ENCODE measurements around the gene CTNNA2.

Gene CTNNA2

DNA sequence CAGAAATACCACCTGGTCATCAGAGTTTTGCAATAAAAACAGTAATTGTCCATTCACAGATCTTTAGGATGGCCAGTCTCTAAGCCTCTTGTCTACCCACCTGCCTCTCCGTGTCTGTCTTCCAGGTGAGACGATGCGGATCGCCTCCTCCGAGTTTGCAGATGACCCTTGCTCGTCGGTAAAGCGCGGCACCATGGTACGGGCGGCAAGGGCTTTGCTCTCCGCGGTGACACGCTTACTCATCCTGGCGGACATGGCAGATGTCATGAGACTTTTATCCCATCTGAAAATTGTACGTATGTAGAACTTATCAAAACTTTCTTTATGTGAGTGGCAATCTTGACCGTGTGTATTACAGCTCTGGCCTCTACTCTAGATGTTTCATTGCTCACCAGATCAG, 345.0 kb downstream of the CTNNA2 start:
- DNase-seq (ENCODE audit: low read depth), result no peak

DNA sequence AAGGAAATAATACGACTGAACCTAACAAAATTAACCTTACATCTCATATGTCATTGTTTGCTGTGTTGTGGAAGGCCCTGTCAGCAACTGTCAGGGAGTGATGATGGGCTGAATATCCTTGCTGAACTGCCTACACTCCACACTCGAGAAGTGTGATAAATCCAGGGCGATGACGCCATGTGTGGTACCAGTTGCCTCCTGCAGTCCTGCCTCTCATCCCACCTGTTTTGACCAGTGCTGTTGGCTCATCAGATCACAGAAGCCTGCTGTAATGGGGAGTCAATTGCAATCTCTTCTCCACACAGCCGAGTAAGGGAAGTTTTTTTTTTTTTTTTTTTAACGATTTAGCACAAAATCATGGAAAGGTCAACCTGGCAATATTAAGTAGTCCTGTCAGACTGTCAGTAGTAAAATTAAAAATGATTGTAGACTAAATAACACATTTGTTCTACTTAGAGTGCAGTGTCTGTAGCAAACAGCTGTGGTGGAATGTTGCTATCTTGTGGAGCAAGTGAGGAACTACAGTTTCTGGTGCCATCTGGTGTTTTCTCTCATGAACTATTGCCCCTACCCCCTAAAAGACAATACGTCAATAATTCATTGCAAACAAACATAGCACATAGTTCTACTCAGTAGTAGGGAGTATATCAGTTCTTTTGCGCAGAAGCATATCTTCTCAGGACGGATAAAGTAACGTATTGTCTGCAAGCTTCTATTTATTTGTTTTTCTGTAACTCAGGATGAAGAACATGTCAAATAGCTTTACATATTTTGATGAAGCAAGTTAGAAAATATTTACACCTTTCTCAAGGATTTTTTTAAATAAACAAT, 347.6 kb downstream of the CTNNA2 start:
- no peak for DNase-seq (ENCODE audit: low read depth)

DNA sequence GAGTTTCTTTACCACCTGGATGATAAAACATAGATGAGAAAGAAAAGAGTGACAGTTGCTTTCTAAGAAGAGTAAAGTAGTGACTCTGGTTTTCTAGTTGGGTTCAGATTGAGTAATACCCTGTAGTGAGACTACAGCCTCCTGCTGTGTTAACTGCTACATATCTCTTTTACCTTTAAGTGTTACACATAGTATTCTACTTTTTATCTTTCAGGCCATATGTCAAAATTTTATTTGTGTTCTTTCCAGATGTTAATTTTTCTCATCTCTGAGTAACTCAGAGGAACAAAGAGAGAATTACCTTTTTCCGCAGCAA, 348.2 kb downstream of the CTNNA2 start:
- DNase-seq (ENCODE audit: low read depth), result no peak

DNA sequence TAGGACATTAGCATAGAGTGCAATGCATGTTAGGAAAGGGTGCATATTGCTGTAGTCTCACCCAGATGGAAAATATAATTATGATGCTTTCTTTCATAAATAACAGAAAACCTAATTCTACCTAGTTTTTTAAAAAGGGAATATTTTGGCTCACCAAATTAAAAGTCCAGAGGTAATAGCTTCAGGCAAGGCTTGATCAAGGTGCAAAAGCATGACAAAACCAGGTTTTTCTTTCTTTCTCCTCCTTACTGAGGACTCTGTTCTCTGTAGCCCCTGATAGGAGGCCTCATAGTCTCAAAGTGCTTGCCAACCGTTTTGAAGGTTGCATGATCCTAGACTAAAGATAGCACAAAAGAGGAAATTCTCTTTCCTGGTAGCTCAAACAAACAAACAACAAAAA, 349.9 kb downstream of the CTNNA2 start:
- no peak for DNase-seq (ENCODE audit: low read depth)

DNA sequence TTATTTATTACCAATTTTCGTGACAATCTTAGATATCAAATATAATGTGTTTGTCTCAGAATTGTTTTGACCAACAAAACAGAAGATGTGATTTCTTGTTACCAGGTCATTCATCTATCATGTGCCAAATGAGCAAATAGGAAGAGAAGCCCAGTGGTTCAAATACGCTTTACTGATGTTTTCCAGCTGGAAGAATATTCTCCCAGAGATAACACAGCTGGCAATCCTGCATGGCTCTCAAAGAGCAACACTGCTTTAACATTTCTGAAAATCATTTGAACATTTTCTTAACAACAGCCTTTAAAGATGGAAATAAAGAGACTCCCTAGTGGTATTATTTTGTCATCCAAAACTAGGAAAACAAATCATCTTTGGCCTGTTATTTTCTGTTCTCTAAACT, 359.8 kb downstream of the CTNNA2 start:
- DNase-seq (ENCODE audit: low read depth), result no peak

DNA sequence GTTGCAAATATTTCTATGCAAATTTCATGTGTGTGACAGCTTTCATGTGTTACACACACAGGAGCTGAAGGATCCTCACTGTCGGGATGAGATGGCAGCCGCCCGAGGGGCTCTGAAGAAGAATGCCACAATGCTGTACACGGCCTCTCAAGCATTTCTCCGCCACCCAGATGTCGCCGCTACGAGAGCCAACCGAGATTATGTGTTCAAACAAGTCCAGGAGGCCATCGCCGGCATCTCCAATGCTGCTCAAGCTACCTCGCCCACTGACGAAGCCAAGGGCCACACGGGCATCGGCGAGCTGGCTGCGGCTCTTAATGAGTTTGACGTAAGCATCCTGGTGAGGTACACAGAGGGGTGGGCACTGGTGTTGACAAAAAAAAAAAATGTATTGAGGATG, 361.2 kb downstream of the CTNNA2 start:
- DNase-seq (ENCODE audit: low read depth), result no peak

DNA sequence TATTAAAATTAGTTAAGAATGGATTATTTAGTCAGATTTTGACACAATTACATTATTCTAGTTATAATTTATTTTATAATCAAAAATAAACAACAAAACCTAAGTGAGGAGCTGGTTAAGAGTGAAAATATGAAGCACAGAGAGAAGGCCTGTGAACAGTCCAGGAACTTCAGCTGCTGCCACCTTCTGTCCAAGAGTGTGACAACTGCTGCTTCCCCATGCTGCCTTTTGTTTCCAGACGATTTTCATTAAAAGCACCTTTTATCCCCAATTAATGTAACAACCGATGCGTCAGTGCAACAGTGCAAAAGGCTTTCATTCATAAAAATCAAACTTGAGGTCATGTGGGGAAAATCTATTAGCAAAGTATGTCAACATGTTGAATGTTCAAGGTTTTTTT, 363.6 kb downstream of the CTNNA2 start:
- no peak for DNase-seq (ENCODE audit: low read depth)

DNA sequence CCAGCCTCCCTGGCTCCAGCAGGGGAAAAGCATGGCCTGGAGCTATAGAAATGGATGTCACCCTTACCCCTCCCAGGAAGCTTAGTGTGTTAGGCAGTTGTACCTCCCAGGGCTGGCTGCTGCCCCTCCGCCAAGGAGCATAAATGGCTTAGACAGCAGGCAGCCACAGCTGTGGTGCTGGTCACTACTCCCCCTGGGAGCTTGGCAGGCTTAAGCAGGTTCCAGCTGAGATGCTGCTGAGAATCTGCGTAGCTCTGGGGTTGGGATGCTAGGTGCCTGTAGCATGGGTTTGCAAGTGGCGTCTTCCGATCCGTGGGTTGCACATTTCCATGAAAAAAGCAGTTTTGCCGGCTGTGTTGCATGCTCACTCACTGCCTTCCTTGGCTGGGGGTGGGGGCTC, 369.7 kb downstream of the CTNNA2 start:
- no peak for DNase-seq (ENCODE audit: low read depth)

DNA sequence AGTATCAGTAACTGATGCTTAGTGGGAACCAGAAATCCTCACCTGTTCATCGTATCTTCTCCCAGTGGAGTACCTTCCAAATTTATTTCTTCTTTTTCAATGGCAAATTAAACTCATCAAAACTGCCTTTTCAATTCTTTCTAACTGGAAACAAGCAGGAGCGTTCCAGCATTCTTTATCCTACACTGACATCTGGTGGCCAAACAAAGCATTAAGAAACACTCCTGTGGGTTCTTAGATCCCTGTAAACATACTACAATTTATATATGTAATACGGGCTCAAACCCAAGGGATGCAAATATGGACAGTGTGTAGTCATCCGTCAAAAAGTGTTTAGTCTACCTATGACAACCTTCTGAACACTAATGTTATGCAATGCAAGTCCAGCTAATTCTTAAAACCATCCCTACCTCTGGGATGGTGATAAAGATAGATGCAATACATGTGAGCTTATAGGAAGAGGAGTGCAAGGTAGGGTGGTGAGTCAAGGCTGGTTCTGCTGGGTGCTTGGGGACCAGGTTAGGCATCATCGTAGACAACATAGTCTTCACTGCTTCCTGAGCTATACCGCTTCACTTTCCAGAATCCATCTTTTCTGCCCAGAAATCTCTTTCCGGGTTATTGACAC, 375.0 kb downstream of the CTNNA2 start:
- DNase-seq (ENCODE audit: low read depth), result no peak

DNA sequence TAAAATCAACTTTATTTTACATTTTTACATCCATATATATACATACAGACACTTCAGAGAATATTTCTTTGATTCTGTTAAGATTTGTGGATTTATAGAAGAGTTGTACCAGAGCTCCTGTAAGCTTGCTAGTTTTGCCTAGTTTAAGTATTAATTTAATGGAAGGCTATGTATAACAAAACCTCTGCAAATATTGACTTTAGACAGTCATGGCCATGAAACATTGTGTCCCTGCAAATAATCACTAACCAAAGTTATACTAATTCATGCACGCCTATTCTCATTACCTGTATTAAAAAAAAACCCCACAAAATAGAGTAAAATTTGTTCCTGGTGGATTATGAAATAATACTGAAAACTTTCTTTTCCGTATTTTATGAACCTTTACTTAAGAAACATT, 379.3 kb downstream of the CTNNA2 start:
- no peak for DNase-seq (ENCODE audit: low read depth)

DNA sequence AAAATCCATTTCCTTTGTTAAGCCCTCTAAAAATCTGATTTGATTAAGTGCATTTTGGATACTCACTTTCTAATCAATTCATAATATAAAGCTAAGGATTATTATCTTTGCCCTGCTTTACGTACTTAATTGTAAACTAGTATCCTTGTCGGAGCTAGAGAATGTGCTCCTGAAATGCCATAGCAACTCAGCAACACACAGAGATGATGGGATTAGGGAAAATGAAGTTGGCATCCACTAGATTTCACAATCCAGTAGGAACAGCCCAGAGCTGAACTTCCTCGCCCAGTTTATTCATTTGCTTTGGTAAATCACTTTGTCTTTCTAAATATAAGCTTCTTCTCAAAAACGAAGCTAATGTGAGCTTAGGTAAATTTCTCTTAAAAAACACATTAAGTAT, 386.3 kb downstream of the CTNNA2 start:
- no peak for DNase-seq (ENCODE audit: low read depth)

DNA sequence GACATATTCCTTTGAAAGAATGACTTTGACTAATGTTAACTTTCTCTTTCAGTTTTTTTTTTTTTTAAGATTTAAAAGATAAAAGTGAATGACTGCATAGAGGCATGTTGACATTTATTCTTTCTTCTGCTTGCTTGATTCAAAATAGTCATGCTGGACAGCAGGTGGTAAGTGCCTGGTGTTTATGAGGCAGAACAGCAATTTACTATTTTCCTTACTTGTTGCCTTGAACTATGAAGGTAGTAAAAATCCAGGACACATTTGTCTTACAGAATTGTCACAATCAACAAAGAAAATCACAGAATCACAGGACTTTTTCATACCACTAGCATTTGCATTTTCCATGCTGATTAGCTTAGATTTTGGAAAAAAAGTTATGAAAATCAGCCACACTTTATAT, 388.3 kb downstream of the CTNNA2 start:
- DNase-seq (ENCODE audit: low read depth), result no peak

DNA sequence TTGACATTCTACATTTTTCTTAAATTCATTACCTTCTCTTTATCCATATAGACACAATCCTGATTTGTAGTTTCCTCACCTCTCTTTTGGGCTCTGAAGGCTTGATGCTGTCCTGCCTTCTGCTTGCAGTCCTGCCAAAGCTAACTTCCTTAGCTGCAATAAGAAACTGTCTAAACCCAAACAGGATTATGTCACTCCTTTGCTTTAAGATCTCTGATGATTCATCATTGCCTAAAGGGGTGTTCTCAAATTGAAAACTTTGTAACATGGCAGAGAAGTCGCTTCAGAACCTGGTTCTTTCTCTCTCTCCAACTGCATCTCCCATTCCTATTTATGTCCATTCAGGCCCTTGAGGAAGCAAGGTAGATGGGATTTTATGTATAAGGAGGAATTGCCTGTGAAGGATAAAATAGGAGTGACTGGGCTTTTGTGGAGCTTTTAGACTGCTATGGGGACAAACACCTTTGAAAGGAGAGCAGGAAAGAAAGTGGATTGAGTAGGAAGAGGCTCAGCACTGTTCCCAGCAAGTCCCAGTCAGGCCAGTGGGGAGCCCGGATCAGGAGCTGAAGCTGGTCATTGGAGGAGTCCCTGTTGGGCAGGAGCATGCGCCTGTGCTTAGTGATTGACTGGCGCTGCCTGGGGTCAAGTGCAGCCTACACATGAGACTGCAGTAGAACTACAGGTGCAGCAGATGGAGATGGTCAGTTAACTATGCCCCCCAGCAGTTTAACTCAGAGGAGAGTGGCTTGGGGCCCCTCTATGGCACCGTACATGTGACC, 390.6 kb downstream of the CTNNA2 start:
- no peak for DNase-seq (ENCODE audit: low read depth)

DNA sequence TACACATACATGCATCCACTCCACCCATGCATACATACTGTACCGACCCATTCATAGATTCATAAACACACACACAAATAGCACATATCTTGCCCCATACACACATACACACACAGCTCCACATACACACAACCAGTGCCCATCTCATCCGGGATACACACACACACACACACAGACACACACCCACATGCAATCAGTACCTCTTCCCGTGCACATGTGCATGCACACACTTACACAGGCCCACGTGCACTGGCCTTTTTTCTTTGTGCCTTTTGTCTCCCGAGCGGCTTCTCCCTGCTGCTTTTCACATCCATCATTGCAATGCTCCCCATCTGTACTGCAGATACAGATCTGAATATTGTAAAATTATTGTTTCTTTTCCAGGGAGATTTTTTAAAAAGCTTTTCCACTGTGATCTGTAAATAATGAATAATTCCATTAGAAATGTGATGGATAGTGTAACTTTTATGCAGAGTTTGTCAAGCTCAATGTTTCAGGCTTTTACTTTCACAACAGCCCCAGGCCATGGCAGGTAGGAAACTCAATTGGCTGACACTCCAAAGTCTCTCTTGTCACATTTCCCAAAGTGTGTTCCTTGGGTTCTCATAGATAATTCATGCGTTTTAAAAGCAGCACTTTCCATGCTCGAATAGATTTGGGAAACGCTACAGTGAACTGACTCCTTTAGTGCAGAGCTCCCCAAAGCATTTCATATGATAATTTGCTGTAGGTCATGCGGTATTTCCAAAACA, 393.5 kb downstream of the CTNNA2 start:
- no peak for DNase-seq (ENCODE audit: low read depth)

DNA sequence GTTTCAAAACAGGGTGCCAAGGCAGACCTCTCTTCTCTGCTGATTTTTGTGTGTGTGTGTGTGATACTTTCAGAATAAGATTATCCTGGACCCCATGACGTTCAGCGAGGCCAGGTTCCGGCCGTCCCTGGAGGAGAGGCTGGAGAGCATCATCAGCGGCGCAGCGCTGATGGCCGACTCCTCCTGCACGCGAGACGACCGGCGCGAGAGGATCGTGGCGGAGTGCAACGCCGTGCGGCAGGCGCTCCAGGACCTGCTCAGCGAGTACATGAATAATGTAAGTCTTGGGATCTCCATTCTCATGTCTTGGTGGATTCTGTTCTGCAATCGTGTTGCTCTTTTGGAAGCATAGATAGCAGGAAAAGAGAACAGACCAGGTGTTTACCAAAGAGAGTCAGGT, 396.7 kb downstream of the CTNNA2 start:
- no peak for DNase-seq (ENCODE audit: low read depth)

DNA sequence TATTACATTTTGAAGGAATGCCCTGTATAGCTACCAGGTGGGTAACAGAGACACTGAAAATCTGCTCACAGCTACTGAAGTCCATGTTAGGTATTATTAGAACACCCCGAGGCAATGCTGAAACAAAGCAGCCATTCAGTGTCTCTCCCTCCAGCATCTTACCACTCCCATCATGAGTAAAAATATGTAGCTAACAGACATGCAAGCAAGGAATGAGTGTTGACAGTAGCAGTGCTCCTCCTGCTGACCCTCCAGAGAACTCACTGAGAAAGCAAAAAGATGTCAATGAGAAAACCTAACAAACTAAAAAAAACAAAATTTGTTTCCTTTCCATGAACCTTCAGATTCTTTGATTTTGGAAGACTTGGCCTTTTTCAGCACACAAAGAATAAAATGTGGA, 397.8 kb downstream of the CTNNA2 start:
- DNase-seq (ENCODE audit: low read depth), result no peak

DNA sequence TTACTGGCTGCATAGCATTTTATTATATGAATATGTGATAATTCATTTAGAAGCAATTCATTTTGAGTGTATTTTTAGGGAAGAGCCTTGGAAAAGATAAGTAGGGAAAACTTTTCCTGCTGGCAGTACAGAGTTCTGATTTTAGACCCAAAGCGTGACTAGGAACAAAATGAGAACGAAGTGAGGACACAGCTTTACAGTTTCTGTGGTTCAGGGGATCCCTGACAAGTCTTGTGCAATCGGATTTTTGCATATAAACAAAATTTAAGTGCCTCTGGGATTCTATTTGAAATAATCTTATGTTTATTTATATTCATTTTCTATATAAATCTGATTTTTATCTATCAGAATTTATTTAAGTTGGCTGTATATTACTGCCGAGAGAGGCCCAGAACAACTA, 402.6 kb downstream of the CTNNA2 start:
- DNase-seq (ENCODE audit: low read depth), result no peak

DNA sequence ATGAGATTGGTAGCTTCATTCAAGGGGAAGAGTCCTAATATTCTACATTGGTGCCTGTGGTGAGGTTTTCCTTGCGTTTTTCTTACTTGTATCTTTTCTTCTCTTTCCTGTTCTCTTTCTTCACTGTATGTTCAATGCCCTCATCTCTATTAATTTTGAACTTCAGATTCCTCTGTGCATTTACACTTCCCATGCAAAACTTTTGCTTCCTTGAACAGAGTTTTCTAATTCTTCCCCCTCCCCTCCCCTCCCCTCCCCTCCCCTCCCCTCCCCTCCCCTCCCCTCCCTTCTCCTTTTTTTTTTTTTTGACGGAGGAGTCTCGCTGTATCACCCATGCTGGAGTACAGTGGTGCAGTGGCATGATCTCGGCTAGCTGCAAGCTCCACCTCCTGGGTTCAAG, 403.4 kb downstream of the CTNNA2 start:
- DNase-seq (ENCODE audit: low read depth), result no peak

DNA sequence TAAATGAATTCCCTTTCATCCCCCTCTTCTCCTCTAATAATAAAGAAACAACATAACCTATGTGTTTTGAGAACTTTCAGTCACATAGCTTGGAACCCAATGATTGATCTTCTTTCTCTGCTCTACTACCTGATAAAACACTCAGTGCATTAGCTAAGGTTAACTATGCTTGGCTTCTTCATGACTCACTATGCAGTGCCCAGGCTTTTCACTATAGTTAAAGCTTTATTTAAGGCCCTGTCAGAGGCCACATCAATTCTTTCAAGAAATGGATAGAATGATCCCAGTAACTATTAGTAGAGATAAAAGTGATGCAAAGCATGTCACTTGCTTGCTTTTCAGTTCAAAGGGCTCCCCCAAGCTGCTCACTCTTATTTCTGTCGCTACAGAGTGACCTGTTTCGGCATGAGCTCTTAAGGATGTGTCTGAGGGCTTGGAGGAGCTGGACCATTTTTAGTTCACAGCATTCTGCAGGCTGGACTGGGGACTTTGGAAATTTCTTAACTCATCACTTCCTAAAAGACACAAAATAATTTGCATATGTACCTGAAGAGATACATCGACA, 407.7 kb downstream of the CTNNA2 start:
- no peak for DNase-seq (ENCODE audit: low read depth)

DNA sequence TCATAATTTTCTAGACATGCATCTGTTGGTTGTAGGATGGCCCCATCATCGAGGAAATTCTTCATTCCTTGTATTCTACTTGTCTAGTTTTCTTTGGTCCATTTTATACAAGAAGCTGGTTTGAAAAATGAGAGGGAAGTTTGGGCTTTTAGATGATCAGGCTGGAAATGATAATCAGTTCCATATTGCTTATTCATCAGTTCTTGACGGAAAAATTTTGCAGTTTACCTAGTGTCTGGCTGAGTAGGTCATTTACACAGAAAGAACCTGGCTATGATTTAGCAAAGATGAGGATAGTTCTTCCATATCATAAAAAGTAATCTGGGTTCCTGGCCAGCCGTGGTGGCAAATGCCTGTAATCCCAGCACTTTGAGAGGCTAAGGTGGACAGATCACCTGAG, 416.8 kb downstream of the CTNNA2 start:
- no peak for DNase-seq (ENCODE audit: low read depth)

DNA sequence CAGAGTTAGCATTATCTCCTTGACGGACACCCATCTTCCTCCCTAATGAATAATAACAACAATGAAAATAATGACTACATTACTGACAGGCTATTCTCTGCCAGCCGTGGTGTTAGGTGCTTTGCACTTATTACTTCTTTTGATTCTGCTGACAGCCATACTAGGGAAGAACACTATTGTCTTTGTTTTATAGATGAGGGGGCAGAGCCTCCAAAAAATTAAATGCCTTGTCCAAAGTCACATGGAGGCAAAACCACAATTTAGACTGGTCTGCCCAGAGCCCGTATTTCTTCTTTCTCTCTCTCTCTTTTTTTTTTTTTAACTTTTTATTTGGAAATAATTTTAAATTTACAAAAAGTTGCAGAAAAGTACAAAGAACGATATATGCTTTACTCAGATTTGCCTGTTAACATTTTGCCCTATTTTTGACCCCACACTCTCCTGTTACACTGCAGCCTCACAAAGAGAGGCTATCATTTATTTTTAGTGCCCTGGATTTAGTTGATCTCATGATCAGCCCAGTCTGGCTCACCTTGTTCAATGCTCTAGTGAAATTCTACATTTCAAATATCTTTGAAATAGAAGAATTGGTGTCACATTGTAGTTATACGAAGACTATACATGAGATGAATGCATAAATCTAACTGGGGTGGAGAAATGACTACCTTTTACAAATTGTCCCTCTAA, 422.3 kb downstream of the CTNNA2 start:
- no peak for DNase-seq (ENCODE audit: low read depth)
